Activated CD8-positive, alpha-beta T cell treated with anti-CD3 and anti-CD28 coated beads for 36 hours (primary cell): ENCODE measurements around the gene SLC39A9. TPM values are rescaled to one million over a fixed set of nuclear protein-coding genes. Genes with fewer than 3 reads are reported as not detected.
"Not testable (repeated sequence)": the region's sequence is repeated elsewhere in the genome, so short reads cannot be mapped to it uniquely, and the experiment has no call there.

Source experiments
- ATAC-seq: fragments of 200-7000 bp; cut with Tn5 transposase; one replicate; pipeline ENCODE4 v1.10.0; 2021; ENCODE audit warnings: mild to moderate bottlenecking, moderate library complexity
- CTCF ChIA-PET: fragments of 350-600 bp; sonication (Branson Sonifier 250); formaldehyde crosslinking; loops from one replicate; lab custom pipeline; 2021; ENCODE audit warnings: antibody characterized with exemption; lab: Charles Lee
- POLR2A ChIA-PET: fragments of 350-600 bp; sonication (Branson Sonifier 250); formaldehyde crosslinking; loops from one replicate; lab custom pipeline; 2021; ENCODE audit warnings: antibody characterized with exemption; lab: Charles Lee
- DNase-seq: peaks from one replicate; pipeline ENCODE4 v3.0.0-alpha.2; 2020
- H3K27ac Mint-ChIP-seq: one replicate; pipeline ENCODE4 v1.8.0; 2021; ENCODE audit warnings: mild to moderate bottlenecking, mixed read lengths
- H3K27me3 Mint-ChIP-seq: one replicate; pipeline ENCODE4 v1.8.0; 2021; ENCODE audit warnings: mixed read lengths
- H3K36me3 Mint-ChIP-seq: one replicate; pipeline ENCODE4 v1.8.0; 2021; ENCODE audit warnings: low read depth, mixed read lengths
- H3K4me1 Mint-ChIP-seq: one replicate; pipeline ENCODE4 v1.8.0; 2021; ENCODE audit warnings: low read depth, mixed read lengths
- H3K4me3 Mint-ChIP-seq: one replicate; pipeline ENCODE4 v1.8.0; 2021; ENCODE audit warnings: mild to moderate bottlenecking, moderate library complexity, mixed read lengths
- H3K9me3 Mint-ChIP-seq: one replicate; pipeline ENCODE4 v1.8.0; 2021; ENCODE audit warnings: mixed read lengths
- intact Hi-C: fragments of 100-400 bp; cut with micrococcal nuclease; formaldehyde crosslinking; loops from one replicate; pipeline ENCODE4 v1.10.0; 2022
- total RNA-seq, 2 experiments: library from RNA; stranded (reverse); gene quantifications; one replicate each; pipeline ENCODE4 v1.2.3, GENCODE V29; 2021
- TF ChIP-seq, protein P1 (sequence below): fragments of 200-600 bp; IDR thresholded peaks from one replicate; pipeline ENCODE4 v1.8.0; 2022; ENCODE audit warnings: antibody characterized with exemption, mild to moderate bottlenecking

The SLC39A9 gene
- total RNA-seq, 2 experiments from 2014 or later, result 39.2 to 41.3 TPM

DNA sequence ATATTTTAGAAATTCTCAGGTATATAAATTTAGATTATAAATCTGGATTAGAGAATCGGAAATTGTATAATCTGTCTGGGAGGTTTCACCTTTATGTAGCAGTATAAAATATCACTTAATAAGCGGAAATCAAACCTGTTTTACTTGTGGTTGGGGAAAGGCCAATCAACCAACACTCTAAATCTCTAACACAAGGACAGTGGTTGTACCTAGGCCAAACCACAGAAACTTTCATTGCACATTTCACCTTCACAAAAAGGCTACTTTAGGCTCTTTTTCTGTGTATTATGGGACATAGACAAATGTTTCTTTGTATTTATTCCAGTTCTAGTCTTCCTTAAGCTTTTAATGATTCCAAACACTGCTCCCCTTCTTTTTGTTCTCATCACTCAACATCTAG lies 20.2 kb upstream of the SLC39A9 start:
- DNase-seq (no peak), ATAC-seq (no peak)
- ChIA-PET CTCF (no interaction called here), POLR2A (interaction anchor here (1.5 to 4.6 kb wide), 2 partner anchors 12 to 19 kb away, joined by 3 to 24 read pairs; partner anchors contain the start of genes ERH and SLC39A9)
- H3K9me3 Mint-ChIP-seq, result peaks cover 7% of the 10 kb centered on the region
- peaks cover 18% of the 10 kb centered on the region for H3K4me1 Mint-ChIP-seq
- no peak overlapping the region for H3K4me3 Mint-ChIP-seq
- no peaks in the 10 kb centered on the region for H3K27me3 Mint-ChIP-seq
- H3K36me3 Mint-ChIP-seq, result peaks cover 46% of the 10 kb centered on the region
- no peak overlapping the region for H3K27ac Mint-ChIP-seq
- TF ChIP-seq, protein P1, sequence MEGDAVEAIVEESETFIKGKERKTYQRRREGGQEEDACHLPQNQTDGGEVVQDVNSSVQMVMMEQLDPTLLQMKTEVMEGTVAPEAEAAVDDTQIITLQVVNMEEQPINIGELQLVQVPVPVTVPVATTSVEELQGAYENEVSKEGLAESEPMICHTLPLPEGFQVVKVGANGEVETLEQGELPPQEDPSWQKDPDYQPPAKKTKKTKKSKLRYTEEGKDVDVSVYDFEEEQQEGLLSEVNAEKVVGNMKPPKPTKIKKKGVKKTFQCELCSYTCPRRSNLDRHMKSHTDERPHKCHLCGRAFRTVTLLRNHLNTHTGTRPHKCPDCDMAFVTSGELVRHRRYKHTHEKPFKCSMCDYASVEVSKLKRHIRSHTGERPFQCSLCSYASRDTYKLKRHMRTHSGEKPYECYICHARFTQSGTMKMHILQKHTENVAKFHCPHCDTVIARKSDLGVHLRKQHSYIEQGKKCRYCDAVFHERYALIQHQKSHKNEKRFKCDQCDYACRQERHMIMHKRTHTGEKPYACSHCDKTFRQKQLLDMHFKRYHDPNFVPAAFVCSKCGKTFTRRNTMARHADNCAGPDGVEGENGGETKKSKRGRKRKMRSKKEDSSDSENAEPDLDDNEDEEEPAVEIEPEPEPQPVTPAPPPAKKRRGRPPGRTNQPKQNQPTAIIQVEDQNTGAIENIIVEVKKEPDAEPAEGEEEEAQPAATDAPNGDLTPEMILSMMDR, result no peak
- intact Hi-C loops, result no loop called here

DNA sequence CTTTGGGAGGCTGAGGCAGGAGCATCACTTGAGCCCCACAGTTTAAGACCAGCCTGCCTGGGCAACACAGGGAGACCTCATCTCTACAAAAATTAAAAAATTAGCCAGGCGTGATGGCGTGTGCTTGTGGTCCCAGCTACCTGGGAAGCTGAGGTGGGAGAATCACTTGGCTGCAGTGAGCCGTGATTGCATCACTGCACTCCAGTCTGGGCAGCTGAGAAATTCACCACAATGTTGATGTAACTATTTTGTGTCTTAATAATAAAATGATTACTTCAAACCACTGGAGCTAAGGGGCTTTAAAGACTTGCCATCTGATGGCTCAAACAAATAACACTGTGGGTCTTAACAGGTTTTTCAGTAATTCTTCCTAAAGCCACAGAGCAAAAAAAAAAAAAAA lies 11.2 kb upstream of the SLC39A9 start:
- ChIA-PET CTCF (interaction anchor here (1.1 to 1.8 kb wide), 2 partner anchors 188 to 258 kb away, joined by 3 to 4 read pairs; no protein-coding TSS in a partner anchor), POLR2A (interaction anchor here (1.2 to 3.8 kb wide), 3 partner anchors 10 to 236 kb away, joined by 3 to 22 read pairs (median 4); partner anchors contain the start of genes ERH and SLC39A9)
- TF ChIP-seq, protein P1, result no peak
- Mint-ChIP-seq H3K4me1 (peaks cover 51% of the 10 kb centered on the region), H3K4me3 (no peak overlapping the region), H3K27ac (no peak overlapping the region), H3K27me3 (no peaks in the 10 kb centered on the region), H3K9me3 (no peaks in the 10 kb centered on the region), H3K36me3 (peaks cover 68% of the 10 kb centered on the region)
- intact Hi-C loops, result no loop called here
- no peak for DNase-seq
- no peak for ATAC-seq

DNA sequence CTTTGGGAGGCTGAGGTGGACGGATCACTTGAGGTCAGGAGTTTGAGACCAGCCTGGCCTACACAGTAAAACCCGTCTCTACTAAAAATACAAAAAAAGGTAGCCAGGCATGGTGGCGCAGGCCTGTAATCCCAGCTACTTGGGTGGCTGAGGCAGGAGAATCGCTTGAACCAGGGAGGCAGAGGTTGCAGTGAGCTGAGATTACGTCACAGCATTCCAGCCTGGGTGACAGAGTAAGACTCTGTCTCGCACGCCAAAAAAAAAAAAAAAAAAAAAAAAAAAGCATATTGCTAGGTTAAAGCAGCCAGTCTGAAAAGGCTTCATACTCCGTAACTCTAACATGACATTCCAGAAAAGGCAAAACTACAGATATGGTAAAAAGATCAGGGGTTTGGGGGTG lies 7.1 kb upstream of the SLC39A9 start:
- DNase-seq, ATAC-seq, H3K4me3 Mint-ChIP-seq, H3K27ac Mint-ChIP-seq, H3K27me3 Mint-ChIP-seq, H3K9me3 Mint-ChIP-seq, intact Hi-C loops: not testable (repeated sequence)
- CTCF ChIA-PET, result interaction anchor here (1.1 kb wide), 1 partner anchor 15 kb away, joined by 4 read pairs; no protein-coding TSS in a partner anchor
- H3K36me3 Mint-ChIP-seq, result peaks cover 81% of the 10 kb centered on the region
- POLR2A ChIA-PET, result interaction anchor here (1.6 kb wide), 2 partner anchors 11 to 15 kb away, joined by 4 to 5 read pairs; no protein-coding TSS in a partner anchor
- peaks cover 70% of the 10 kb centered on the region for H3K4me1 Mint-ChIP-seq

DNA sequence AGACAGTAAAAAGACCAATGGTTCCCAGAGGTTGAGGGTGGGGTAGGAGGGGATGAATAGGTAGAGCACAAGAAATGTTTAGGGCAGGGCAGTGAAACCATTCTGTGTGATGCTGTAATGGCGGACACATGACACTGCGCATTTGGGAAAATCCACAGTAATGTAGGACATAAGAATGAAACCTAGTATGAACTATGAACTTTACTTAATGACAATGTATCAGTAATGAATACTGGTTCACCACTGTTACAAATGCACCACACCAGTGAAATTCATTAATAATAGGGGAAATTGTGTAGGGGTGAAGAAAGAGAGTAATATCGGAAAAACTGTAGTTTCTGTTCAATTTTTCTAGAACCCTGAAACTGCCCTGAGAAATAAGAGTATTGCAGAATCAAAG lies 6.0 kb upstream of the SLC39A9 start:
- Mint-ChIP-seq H3K4me3 (no peak overlapping the region), H3K4me1 (peaks cover 71% of the 10 kb centered on the region)

DNA sequence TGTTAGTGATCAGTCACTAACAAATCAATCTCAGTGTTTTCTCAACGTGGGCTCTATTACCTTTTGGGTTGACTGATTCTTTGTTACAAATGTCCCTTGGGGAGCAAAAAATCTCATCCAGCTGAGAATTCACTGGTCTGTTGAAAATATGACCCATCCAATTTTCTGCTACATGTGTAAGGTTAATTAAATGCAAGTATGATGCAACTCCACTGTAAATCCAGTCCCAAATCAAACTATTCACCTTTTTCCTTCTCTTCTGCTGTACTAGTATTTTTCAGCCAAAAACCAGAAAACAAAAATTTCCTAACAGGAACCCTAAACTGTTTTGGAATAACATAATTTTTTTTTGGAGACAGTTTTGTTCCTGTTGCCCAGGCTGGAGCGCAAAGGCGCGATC lies 2.6 kb upstream of the SLC39A9 start:
- DNase-seq, result no peak
- Mint-ChIP-seq H3K4me1 (peaks cover 67% of the 10 kb centered on the region), H3K27ac (peak overlapping the region; percentile 70), H3K4me3 (peak overlapping the region; percentile 31), H3K36me3 (peaks cover 72% of the 10 kb centered on the region), H3K9me3 (no peaks in the 10 kb centered on the region), H3K27me3 (no peaks in the 10 kb centered on the region)
- no peak for ATAC-seq
- intact Hi-C loops, result no loop called here
- CTCF ChIA-PET, result no interaction called here
- POLR2A ChIA-PET, result interaction anchor here (1.6 to 4.7 kb wide), 4 partner anchors 8 to 37 kb away, joined by 4 to 24 read pairs (median 21); no protein-coding TSS in a partner anchor
- TF ChIP-seq, protein P1, result no peak

More for the DNA sequence above, 6.0 kb upstream of the SLC39A9 start:
- intact Hi-C loops, result no loop called here
- H3K27me3 Mint-ChIP-seq, result no peaks in the 10 kb centered on the region
- ChIA-PET CTCF (interaction anchor here (1.1 kb wide), 1 partner anchor 16 kb away, joined by 4 read pairs; no protein-coding TSS in a partner anchor), POLR2A (interaction anchor here (0.6 to 1.6 kb wide), 3 partner anchors 12 to 1278 kb away, joined by 4 to 5 read pairs (median 5); no protein-coding TSS in a partner anchor)
- DNase-seq (no peak), ATAC-seq (no peak)
- TF ChIP-seq, protein P1, result no peak
- no peaks in the 10 kb centered on the region for H3K9me3 Mint-ChIP-seq
- peaks cover 87% of the 10 kb centered on the region for H3K36me3 Mint-ChIP-seq
- peak overlapping the region; percentile 16 for H3K27ac Mint-ChIP-seq
